NT2/D1 (cell line): ENCODE measurements around the gene CACNA1C.

Source experiments
- DNase-seq: peaks from one replicate; pipeline ENCODE4 v3.0.0-alpha.2; 2011; ENCODE audit warnings: low read depth, low spot score
- H3K27me3 ChIP-seq: 2 replicates; pipeline ENCODE4 v1.6.0; 2011; ENCODE audit warnings: mild to moderate bottlenecking; ENCODE audit not compliant: insufficient read length, insufficient read depth
- H3K36me3 ChIP-seq: 2 replicates; pipeline ENCODE4 v1.6.1; 2011; ENCODE audit warnings: mild to moderate bottlenecking, low read length, mixed read lengths; ENCODE audit not compliant: insufficient read depth, insufficient read length
- H3K4me1 ChIP-seq: 2 replicates; pipeline ENCODE4 v1.5.1; 2011; ENCODE audit not compliant: insufficient read depth, insufficient read length
- H3K4me3 ChIP-seq: 2 replicates; pipeline ENCODE4 v1.5.1; 2011; ENCODE audit warnings: low read depth; ENCODE audit not compliant: insufficient read length
- H3K9ac ChIP-seq: 2 replicates; pipeline ENCODE4 v1.6.0; 2011; ENCODE audit warnings: low read depth; ENCODE audit not compliant: insufficient read length
- H3K9me3 ChIP-seq: 2 replicates; pipeline ENCODE4 v1.5.1; 2011; ENCODE audit warnings: mild to moderate bottlenecking, low read length; ENCODE audit not compliant: insufficient read depth
- SUZ12 ChIP-seq: IDR thresholded peaks from 2 replicates; pipeline ENCODE4 v1.6.1; 2011; ENCODE audit not compliant: insufficient read length, insufficient read depth; ENCODE audit errors: extremely low read depth
- YY1 ChIP-seq: IDR thresholded peaks from 2 replicates; pipeline ENCODE4 v1.6.1; 2011; ENCODE audit not compliant: insufficient read length, insufficient read depth
- ZNF274 ChIP-seq: IDR thresholded peaks from 2 replicates; pipeline ENCODE4 v1.6.1; 2011; ENCODE audit warnings: mild to moderate bottlenecking, low read depth, low read length

Gene CACNA1C

DNA sequence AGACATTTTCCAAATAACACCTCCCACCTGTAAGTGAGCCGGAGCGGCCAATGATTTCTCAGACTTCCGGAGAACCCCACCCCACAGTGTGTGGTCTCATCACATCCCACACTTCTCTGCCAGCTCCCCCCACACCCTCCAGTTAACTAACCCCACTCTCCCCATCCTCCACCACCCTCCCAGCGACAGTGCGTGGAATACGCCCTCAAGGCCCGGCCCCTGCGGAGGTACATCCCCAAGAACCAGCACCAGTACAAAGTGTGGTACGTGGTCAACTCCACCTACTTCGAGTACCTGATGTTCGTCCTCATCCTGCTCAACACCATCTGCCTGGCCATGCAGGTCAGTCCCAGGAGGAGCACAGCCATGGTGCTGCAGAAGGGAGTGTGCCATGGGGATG, 557.6 kb downstream of the CACNA1C start:
- Histone ChIP-seq H3K4me1 (peaks cover 8% of the 10 kb centered on the region), H3K27me3 (peaks cover 5% of the 10 kb centered on the region), H3K9me3 (no peaks in the 10 kb centered on the region), H3K4me3 (no peak overlapping the region), H3K9ac (no peak overlapping the region), H3K36me3 (no peaks in the 10 kb centered on the region)
- DNase-seq: no peak
- TF ChIP-seq YY1 (no peak), SUZ12 (no peak), ZNF274 (no peak)

- peaks cover 20% of the 10 kb centered on the region for H3K4me1 ChIP-seq
- no peaks in the 10 kb centered on the region for H3K9me3 ChIP-seq
- no peak overlapping the region for H3K9ac ChIP-seq
- no peak overlapping the region for H3K4me3 ChIP-seq
- no peaks in the 10 kb centered on the region for H3K27me3 ChIP-seq
- TF ChIP-seq YY1 (no peak), SUZ12 (no peak), ZNF274 (no peak)
- no peak for DNase-seq
- H3K36me3 ChIP-seq: no peaks in the 10 kb centered on the region
Measured at GRCh38 chr12:2613326-2614073, 560.7 kb downstream of the CACNA1C start.

- Histone ChIP-seq H3K36me3 (no peaks in the 10 kb centered on the region), H3K9ac (no peak overlapping the region), H3K4me3 (no peak overlapping the region), H3K27me3 (no peaks in the 10 kb centered on the region), H3K9me3 (no peaks in the 10 kb centered on the region), H3K4me1 (peaks cover 20% of the 10 kb centered on the region)
- DNase-seq: no peak
- TF ChIP-seq YY1 (no peak), ZNF274 (no peak), SUZ12 (no peak)
Measured at GRCh38 chr12:2614341-2614740, 561.6 kb downstream of the CACNA1C start.

- peaks cover 20% of the 10 kb centered on the region for H3K4me1 ChIP-seq
- TF ChIP-seq ZNF274 (no peak), SUZ12 (no peak), YY1 (no peak)
- no peak overlapping the region for H3K4me3 ChIP-seq
- no peaks in the 10 kb centered on the region for H3K27me3 ChIP-seq
- no peak for DNase-seq
- no peak overlapping the region for H3K9ac ChIP-seq
- H3K36me3 ChIP-seq: no peaks in the 10 kb centered on the region
- no peaks in the 10 kb centered on the region for H3K9me3 ChIP-seq
Measured at GRCh38 chr12:2615665-2616402, 563.0 kb downstream of the CACNA1C start.

- Histone ChIP-seq H3K4me1 (peaks cover 20% of the 10 kb centered on the region), H3K9ac (no peak overlapping the region), H3K9me3 (no peaks in the 10 kb centered on the region), H3K27me3 (no peaks in the 10 kb centered on the region), H3K36me3 (no peaks in the 10 kb centered on the region), H3K4me3 (no peak overlapping the region)
- TF ChIP-seq ZNF274 (no peak), YY1 (no peak), SUZ12 (no peak)
- DNase-seq: no peak
Measured at GRCh38 chr12:2616763-2617162, 564.0 kb downstream of the CACNA1C start.

- Histone ChIP-seq H3K36me3 (no peaks in the 10 kb centered on the region), H3K9me3 (no peaks in the 10 kb centered on the region), H3K4me1 (peaks cover 20% of the 10 kb centered on the region), H3K9ac (no peak overlapping the region), H3K27me3 (no peaks in the 10 kb centered on the region), H3K4me3 (no peak overlapping the region)
- no peak for DNase-seq
- TF ChIP-seq ZNF274 (no peak), SUZ12 (no peak), YY1 (no peak)
Measured at GRCh38 chr12:2617365-2617764, 564.6 kb downstream of the CACNA1C start.

DNA sequence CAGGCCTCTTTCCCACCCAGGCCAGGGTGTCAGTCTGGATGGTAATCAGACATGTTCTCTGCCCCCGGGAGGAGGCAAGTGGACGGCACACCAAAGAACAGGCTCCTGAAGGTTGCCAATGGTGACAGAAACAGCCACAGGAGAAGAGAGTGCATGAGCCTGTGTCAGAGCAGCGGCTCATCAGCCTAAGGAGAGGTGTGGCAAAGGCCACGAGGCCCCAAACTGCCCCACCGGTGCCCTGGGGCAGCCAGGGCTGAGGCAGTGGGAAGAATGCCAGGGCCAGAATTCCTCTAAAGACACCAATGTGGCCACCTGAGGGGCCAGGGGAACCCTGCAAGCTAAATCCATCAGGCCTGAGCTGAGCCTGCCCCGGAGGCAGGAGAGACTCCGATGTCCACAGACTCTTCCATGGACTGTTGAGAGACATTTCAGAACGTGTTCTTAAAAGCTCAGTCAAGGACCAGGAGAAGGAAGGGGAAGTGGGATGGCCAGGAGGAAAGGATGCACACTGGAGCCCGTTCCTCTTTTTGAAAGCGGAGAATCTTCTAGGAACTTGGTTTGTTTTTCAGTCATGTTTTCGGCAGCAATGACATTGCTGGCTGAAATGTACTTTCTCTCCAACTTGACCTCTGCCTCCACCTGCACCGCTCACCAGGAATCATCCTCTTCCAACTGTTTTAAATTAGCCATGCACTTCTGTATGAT, 565.7 kb downstream of the CACNA1C start:
- Histone ChIP-seq H3K36me3 (no peaks in the 10 kb centered on the region), H3K27me3 (no peaks in the 10 kb centered on the region), H3K4me3 (no peak overlapping the region), H3K4me1 (peaks cover 16% of the 10 kb centered on the region), H3K9ac (no peak overlapping the region), H3K9me3 (no peaks in the 10 kb centered on the region)
- no peak for TF ChIP-seq SUZ12
- DNase-seq: no peak
